SK-N-MC (cell line): ENCODE measurements around the gene GTF2F2.

Experiments
- DNase-seq: peaks from one replicate; pipeline ENCODE4 v3.0.0-alpha.2; 2011; ENCODE audit warnings: low read depth, low spot score
- H3K27ac ChIP-seq: fragments of 200-600 bp; sonication (generic); 2 replicates; pipeline ENCODE4 v1.5.1; 2016; ENCODE audit warnings: mixed run types
- H3K36me3 ChIP-seq: fragments of 200-600 bp; sonication (generic); 2 replicates; pipeline ENCODE4 v1.6.1; 2017; ENCODE audit warnings: antibody characterized with exemption, low read length, mixed read lengths; ENCODE audit not compliant: insufficient read depth
- H3K4me3 ChIP-seq: fragments of 200-600 bp; sonication (generic); 2 replicates; pipeline ENCODE4 v1.5.1; 2016
- H3K9ac ChIP-seq: fragments of 200-600 bp; sonication (generic); 2 replicates; pipeline ENCODE4 v1.8.0; 2017; ENCODE audit warnings: mixed run types, mixed read lengths; ENCODE audit not compliant: insufficient read length
- H3K9me3 ChIP-seq: fragments of 200-600 bp; sonication (generic); 2 replicates; pipeline ENCODE4 v1.6.1; 2017; ENCODE audit warnings: low read depth, mild to moderate bottlenecking, antibody characterized with exemption, low read length, moderate library complexity, mixed read lengths
- EZH2 ChIP-seq: fragments of 200-600 bp; sonication (generic); IDR thresholded peaks from one replicate; pipeline ENCODE4 v1.6.1; 2017; ENCODE audit warnings: antibody characterized with exemption
- FOXP2 ChIP-seq: optimal IDR thresholded peaks from 2 replicates; pipeline ENCODE3; 2011; ENCODE audit warnings: mild to moderate bottlenecking, moderate library complexity; ENCODE audit not compliant: insufficient read depth; ENCODE audit errors: extremely low read length, control extremely low read depth
- POLR2AphosphoS5 ChIP-seq: IDR thresholded peaks from 2 replicates; pipeline ENCODE4 v1.6.1; 2012; ENCODE audit warnings: mild to moderate bottlenecking, low read depth, low read length, borderline replicate concordance

GTF2F2 gene

GRCh38 chr13:45113233-45114224 lies 6.8 kb upstream of the GTF2F2 start:
- TF ChIP-seq FOXP2 (no peak), EZH2 (no peak), POLR2AphosphoS5 (no peak)
- Histone ChIP-seq H3K9me3 (no peaks in the 10 kb centered on the region), H3K36me3 (no peaks in the 10 kb centered on the region), H3K9ac (no peak overlapping the region), H3K4me3 (no peak overlapping the region), H3K27ac (no peak overlapping the region)
- no peak for DNase-seq

GRCh38 chr13:45119469-45119990 lies 780 bp upstream of the GTF2F2 start:
- no peak for DNase-seq
- H3K27ac ChIP-seq = no peak overlapping the region
- H3K36me3 ChIP-seq = peaks cover 3% of the 10 kb centered on the region; the same call in 1 of the 2 replicates
- no peaks in the 10 kb centered on the region for H3K9me3 ChIP-seq
- peak overlapping the region; percentile 96 for H3K9ac ChIP-seq
- H3K4me3 ChIP-seq = peak overlapping the region; percentile 96
- no peak for TF ChIP-seq POLR2AphosphoS5
- TF ChIP-seq EZH2 = no peak
- no peak for TF ChIP-seq FOXP2

GRCh38 chr13:45120967-45121831 lies 889 bp downstream of the GTF2F2 start:
- DNase-seq = no peak
- H3K9me3 ChIP-seq = no peaks in the 10 kb centered on the region
- no peak for TF ChIP-seq EZH2
- TF ChIP-seq FOXP2 = no peak
- no peak for TF ChIP-seq POLR2AphosphoS5
- peak overlapping the region; percentile 96 for H3K9ac ChIP-seq
- H3K27ac ChIP-seq = peak overlapping the region; percentile 57; the same call in 1 of the 2 replicates
- H3K4me3 ChIP-seq = peak overlapping the region; percentile 96
- H3K36me3 ChIP-seq = peaks cover 3% of the 10 kb centered on the region; the same call in 1 of the 2 replicates

GRCh38 chr13:45122941-45123340 lies 2.6 kb downstream of the GTF2F2 start:
- Histone ChIP-seq H3K9ac (no peak overlapping the region), H3K36me3 (peaks cover 3% of the 10 kb centered on the region; the same call in 1 of the 2 replicates), H3K27ac (no peak overlapping the region), H3K9me3 (no peaks in the 10 kb centered on the region), H3K4me3 (no peak overlapping the region)
- no peak for DNase-seq
- TF ChIP-seq FOXP2 (no peak), POLR2AphosphoS5 (no peak), EZH2 (no peak)

- no peak overlapping the region for H3K27ac ChIP-seq
- no peak for DNase-seq
- peaks cover 5% of the 10 kb centered on the region; the same call in 1 of the 2 replicates for H3K36me3 ChIP-seq
- H3K9ac ChIP-seq = no peak overlapping the region
- TF ChIP-seq POLR2AphosphoS5 (no peak), FOXP2 (no peak), EZH2 (no peak)
- H3K4me3 ChIP-seq = no peak overlapping the region
- no peaks in the 10 kb centered on the region for H3K9me3 ChIP-seq
These were observed 12.2 kb downstream of the GTF2F2 start for GRCh38 chr13:45132369-45133064.

- Histone ChIP-seq H3K4me3 (no peak overlapping the region), H3K27ac (no peak overlapping the region), H3K36me3 (peaks cover 13% of the 10 kb centered on the region), H3K9me3 (no peaks in the 10 kb centered on the region), H3K9ac (no peak overlapping the region)
- TF ChIP-seq FOXP2 (no peak), EZH2 (no peak), POLR2AphosphoS5 (no peak)
- DNase-seq = no peak
These were observed 13.2 kb downstream of the GTF2F2 start for GRCh38 chr13:45133396-45134118.
